GM18508 (cell line): Measurements from ENCODE around the gene ENOSF1.
"Not testable (repeated sequence)": the region's sequence is repeated elsewhere in the genome, so short reads cannot be mapped to it uniquely, and the experiment has no call there.

Experiments used
- ATAC-seq: cut with Tn5 transposase; IDR thresholded peaks from one replicate; pipeline ENCODE4 v1.9.1; 2021; ENCODE audit warnings: moderate number of reproducible peaks; ENCODE audit not compliant: insufficient read depth, unreplicated experiment

Gene ENOSF1

DNA sequence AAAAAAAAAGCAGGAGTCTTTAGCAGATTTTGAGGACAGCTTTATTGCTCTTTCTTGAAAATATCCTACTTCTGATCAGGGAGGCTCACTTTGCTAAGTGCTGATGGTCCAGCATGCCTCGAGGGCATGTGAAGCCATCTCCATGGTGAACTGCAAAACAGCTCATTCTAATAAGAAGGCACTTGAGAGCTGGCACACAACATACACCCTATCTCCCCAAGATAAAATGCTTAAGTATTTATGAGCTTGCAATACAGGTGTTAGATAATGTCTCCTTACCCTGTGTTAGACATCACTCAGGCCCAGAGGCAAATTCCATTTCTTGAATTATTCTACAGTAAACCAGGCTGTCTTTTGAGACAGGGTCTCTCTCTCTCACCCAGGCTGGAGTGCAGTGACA, 2.7 kb downstream of the ENOSF1 start:
- no peak for ATAC-seq

GRCh38 chr18:708096-708495, 4.3 kb downstream of the ENOSF1 start:
- ATAC-seq = no peak

DNA sequence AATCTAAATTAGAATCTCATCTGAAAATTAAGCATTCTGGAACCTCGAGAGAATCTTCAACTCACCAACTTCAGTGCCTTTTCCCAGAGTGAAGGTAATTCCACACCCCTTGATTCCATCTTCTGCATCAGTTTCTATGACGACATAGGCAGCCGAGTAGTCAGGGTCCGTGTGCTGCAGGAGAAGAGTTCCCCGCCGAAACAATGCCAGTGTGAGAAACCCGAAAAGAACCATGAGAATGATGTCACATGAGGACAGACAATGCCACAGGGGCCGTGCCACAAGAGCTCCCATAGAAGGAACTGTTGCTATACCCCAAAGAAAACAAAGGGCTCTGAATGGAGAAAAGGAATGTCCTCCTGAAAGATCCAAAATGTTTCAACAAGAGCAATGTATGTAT, 6.0 kb downstream of the ENOSF1 start:
- ATAC-seq = no peak

- ATAC-seq = no peak
Measured at GRCh38 chr18:703213-703967, 9.0 kb downstream of the ENOSF1 start.

DNA sequence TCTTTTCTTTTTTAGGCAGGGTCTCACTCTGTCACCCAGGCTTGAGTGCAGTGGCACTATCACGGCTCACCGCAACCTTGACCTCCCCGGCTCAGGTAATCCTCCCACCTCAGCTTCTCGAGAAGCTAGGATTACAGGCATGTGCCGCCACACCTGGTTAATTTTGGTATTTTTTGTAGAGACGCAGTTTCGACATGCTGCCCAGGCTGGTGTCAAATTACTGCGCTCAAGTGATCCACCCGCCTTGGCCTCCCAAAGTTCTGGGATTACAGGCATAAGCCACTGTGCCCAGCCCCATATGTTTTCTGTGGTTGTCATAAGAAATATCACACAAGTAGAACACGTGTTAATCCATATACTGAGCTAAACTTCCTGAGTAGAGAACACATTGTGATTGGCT, 14.6 kb downstream of the ENOSF1 start:
- no peak for ATAC-seq

DNA sequence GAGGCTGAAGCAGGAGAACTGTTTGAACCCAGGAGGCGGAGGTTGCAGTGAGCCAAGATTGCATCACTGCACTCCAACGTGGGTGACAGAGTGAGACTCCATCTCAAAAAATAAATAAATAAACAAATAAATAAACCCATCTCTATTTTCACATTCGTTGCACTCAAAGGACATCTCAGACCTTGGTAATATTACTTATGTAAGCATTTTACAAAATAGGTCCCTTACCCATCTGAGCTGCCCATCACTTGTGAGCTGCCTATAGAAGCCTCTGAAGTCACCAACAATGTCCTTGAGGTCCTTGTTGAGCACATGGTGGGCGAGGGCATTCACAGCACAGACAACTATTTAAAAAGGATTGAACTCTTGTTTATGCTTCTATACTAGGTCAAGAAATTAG, 15.4 kb downstream of the ENOSF1 start:
- no peak for ATAC-seq

DNA sequence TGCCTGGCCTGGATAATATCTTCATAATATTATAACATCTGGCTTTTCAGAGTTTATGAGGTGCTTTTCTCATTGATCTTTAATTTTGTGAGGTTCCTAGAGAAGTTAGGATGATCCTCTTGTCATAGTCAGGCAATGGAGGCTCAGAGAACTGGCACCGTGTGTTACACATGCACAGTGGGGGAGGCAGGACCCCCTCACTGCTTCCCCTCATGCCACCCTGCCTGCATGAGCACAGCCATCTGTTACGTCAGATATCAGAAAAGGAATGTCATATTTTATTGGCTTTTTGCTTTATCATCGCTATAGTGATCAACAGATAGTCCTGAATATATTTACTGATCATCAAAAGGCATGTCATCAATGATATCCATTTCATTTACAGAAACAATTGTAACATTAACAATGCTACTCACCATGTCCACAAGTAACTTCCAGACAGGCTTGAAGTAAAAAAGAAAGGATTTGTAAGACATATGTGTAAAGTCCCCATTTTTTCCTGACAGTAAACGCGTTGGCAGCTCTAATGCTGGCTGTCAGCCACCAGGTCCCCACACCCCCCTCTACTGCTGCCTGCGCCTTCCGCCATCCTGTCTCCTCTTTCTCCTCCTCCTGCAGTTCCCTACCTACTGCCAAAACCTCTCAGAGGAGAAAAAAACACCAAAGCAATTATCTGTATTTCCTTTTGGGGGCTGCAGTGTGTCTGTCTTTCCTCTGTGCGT, 18.8 kb downstream of the ENOSF1 start:
- no peak for ATAC-seq

DNA sequence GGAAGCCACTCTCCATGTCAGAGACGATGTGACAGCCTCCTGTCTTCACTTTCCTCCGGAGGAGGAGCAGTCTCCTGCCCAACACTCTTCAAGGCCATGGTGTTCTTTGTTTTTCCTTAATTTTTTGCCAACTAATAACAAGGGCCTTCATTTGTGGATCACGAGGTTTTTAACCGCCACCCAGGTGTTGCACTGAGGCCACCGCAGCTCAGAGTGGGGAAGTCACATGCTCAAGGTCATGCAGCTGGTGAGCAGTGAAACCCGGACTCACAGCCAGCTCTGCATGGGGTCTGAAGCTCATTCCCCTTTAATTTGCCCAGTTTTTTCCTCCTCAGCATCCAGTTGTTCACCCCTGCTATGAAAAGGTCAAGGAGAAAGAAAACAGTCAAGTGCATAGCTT, 19.6 kb downstream of the ENOSF1 start:
- no peak for ATAC-seq

DNA sequence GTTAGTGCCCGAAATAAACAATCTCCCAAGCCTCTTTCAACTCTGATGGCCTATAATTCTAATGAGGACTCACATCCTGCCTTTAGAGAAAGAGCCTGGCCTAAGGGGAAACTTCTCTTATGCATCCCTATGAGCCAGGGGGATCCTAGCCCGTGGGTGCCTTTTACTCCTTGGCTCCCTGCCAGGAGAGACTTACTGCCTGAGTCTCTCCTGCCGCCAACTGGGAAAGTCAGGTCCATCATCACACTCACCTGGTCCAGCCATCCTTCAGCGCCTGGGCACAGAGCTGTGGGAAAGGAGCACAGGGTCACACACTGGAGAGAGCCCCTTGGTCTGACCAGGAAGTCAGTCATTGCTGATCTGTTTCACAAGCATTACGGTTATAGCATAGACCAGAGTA, 24.1 kb downstream of the ENOSF1 start:
- ATAC-seq = no peak

- no peak for ATAC-seq
Measured at GRCh38 chr18:686339-687111, 25.9 kb downstream of the ENOSF1 start.

- no peak for ATAC-seq
Measured at GRCh38 chr18:685438-685837, 27.0 kb downstream of the ENOSF1 start.

DNA sequence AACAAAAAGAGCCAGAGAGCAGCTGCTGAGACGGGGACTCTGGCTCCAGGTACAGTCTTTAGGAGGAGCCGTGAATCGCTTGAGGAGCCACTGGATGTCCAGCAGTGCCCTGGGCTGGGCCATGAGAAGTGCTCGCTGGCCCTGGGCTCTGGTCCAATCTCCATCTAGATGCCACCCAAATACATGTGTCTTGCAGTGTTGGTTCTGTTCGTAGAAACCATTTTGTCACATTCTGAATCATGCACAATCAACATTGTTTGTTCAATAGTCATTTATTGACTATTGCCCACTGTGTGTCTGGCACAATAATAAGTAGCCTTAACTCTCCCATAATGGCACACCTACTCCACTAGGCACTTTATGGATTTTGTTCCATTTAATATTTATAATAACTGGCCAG, 28.9 kb downstream of the ENOSF1 start:
- ATAC-seq = no peak

DNA sequence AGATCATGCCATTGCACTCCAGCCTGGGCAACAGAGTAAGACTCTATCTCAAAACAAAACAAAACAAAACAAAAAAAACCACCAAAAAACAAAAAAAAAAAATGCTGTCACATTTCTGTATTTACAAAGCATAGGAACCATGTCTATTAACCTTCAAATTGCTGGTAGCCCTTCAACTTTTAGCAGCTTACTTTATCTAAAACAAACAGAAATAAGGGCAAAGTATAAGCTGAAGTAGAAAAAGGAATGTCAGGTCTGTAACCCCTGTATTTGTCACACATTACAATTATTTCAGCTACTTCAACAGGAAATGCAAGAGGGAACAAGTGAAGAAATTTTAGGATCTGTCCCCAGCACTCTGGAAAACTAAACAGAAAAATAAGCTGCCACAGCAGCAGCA, 29.6 kb downstream of the ENOSF1 start:
- no peak for ATAC-seq

- ATAC-seq = not testable (repeated sequence)
Measured at GRCh38 chr18:682416-682815, 30.0 kb downstream of the ENOSF1 start.

- ATAC-seq = no peak
Measured at GRCh38 chr18:681985-682384, 30.4 kb downstream of the ENOSF1 start.

DNA sequence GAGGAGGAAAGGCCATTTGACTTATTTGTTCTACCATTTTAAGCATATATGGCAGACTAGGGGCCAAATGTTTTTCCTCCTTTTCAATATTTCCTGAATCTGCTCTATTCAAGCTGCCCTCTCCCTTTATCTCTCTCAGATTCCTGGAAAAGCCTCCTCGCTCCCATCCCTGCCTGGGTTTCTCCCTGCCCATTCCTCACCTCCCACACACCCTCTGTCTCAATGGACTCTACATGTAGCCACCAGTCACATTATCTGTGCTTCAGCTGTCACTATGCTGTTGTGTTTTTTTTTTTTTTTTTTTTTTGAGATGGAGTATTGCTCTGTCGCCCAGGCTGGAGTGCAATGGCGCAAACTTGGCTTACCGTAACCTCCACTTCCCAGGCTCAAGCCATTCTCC, 32.0 kb downstream of the ENOSF1 start:
- ATAC-seq = no peak

DNA sequence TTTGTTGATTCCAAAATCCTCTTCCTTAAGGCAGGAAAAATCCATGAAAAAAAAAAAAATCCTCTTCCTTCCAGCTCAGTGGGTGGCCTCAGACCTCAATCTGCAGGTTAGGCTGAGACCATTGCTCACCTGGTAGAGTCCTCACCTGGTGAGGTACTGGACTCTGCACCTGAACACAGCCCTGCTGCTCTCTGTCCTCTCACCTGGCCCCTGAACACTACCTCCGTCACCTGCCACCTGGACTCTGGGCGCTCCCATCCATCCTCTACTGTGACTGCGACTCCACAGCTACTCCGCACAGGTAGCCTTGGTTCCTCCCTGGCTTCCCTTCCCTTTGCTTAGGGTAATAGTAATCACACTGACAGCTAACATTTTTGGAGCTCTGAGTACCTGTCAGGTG, 32.9 kb downstream of the ENOSF1 start:
- ATAC-seq = no peak

GRCh38 chr18:678482-679182, 33.8 kb downstream of the ENOSF1 start:
- ATAC-seq = no peak

GRCh38 chr18:677951-678381, 34.5 kb downstream of the ENOSF1 start:
- ATAC-seq = no peak

DNA sequence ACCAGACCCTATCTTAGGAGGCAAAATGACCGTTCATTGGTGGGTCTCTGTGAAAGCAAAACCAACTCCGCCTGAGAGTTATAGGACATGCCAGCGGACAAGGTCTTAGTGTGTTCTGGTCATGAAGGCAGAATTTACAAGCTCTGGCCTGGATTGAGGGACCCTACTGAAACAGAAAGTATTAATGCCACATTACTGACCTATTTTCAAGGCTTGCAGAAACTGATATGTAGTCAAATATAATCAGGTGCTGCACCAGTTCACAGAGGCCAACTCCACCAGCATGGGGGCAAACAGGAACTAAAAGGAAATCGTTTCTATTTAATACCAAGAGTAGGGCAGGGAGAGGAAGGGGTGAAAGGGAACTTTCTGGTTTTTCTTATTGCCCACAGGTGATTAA, 35.3 kb downstream of the ENOSF1 start:
- no peak for ATAC-seq

GRCh38 chr18:676736-677135, 35.7 kb downstream of the ENOSF1 start:
- no peak for ATAC-seq
